Fibroblast of mammary gland (primary cell): ENCODE measurements around the gene HIF3A.
"Not testable (repeated sequence)": the region's sequence is repeated elsewhere in the genome, so short reads cannot be mapped to it uniquely, and the experiment has no call there.

ENCODE experiments used
- DNase-seq: peaks from one replicate; pipeline ENCODE4 v3.0.0-alpha.2; 2010; ENCODE audit warnings: low read depth
- H3K4me3 ChIP-seq: 2 replicates; pipeline ENCODE4 v1.5.1; 2011; ENCODE audit warnings: low read depth, mild to moderate bottlenecking, low read length, moderate library complexity; ENCODE audit not compliant: control insufficient read depth
- TF ChIP-seq, protein P1 (sequence below): conservative IDR thresholded peaks from 2 replicates; pipeline ENCODE4 v1.5.1; 2011; ENCODE audit warnings: low read depth, low read length, inconsistent platforms; ENCODE audit not compliant: control insufficient read depth, insufficient read depth

The HIF3A gene

DNA sequence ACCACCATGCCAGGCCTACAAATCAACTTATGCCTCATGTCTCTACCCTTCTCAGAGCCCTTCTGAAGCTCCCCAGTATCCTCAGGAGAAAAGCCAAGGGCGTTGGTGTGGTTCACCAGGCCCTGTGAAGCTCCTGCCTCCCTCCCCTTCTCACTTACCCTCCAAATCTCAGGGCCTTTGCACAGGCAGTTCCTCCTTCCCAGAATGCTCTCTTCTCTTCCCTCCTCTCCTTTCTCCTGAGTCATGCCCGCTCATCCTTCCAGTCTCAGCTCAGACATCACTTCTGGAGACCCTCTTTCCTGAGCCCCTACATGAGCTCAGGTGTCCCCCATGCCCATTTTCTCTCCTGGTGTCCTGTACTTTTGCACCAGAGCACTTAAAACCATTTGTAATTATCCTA is 20.5 kb downstream of the HIF3A start:
- no peak for DNase-seq
- TF ChIP-seq, protein P1, sequence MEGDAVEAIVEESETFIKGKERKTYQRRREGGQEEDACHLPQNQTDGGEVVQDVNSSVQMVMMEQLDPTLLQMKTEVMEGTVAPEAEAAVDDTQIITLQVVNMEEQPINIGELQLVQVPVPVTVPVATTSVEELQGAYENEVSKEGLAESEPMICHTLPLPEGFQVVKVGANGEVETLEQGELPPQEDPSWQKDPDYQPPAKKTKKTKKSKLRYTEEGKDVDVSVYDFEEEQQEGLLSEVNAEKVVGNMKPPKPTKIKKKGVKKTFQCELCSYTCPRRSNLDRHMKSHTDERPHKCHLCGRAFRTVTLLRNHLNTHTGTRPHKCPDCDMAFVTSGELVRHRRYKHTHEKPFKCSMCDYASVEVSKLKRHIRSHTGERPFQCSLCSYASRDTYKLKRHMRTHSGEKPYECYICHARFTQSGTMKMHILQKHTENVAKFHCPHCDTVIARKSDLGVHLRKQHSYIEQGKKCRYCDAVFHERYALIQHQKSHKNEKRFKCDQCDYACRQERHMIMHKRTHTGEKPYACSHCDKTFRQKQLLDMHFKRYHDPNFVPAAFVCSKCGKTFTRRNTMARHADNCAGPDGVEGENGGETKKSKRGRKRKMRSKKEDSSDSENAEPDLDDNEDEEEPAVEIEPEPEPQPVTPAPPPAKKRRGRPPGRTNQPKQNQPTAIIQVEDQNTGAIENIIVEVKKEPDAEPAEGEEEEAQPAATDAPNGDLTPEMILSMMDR, result no peak
- no peak overlapping the region for H3K4me3 ChIP-seq

DNA sequence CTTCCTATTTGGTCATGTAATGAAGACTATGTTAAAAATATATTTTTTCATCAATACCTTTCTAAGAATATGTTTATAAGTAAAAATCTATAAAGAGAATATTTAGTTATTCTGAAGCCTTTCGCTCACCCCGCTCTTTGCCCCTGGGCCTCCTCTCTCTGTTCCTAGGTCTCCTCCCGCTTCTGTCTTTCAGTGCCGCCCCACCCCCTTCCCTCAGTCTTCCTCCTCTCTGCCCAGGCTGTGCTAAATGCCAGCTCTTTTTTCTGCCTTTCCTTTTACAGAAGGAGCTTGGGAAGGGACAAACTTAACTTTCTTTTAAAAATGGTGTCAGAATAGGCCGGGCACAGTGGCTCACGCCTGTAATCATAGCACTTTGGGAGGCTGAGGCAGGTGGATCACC is 22.8 kb downstream of the HIF3A start:
- no peak overlapping the region for H3K4me3 ChIP-seq
- TF ChIP-seq, protein P1, result no peak
- no peak for DNase-seq

DNA sequence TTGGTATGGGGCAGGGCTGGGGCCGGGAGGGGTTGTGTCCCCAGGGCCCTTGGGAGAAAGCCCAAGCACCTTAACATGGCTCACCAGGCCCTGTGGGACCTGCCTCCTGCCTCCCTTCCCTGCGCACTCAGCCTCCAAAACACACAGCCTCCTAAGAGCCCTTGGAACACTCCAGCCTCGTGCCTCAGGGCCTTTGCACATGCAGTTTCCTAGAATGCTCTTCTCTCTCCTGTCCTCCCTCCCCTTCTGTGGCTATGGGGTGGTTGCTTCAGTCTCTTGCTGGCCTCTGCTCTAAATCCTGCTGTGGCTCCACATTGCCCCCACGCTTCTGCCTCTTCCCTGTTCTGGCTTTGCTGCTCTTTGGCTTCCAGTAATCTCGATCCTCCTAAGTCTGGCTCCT is 23.7 kb downstream of the HIF3A start:
- no peak for DNase-seq
- H3K4me3 ChIP-seq, result no peak overlapping the region
- TF ChIP-seq, protein P1, result no peak

DNA sequence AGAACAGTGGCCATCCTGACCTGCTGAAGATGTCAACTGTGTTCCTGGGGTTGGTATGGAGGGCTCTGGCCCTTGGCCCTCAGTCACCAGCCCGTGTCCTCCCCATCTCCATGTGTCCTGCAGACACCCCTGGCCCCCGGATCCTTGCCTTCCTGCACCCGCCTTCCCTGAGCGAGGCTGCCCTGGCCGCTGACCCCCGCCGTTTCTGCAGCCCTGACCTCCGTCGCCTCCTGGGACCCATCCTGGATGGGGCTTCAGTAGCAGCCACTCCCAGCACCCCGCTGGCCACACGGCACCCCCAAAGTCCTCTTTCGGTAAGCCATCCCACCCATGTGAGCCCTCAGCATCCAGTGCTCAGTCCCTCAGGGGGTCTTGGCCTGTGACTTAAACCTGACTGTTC is 24.8 kb downstream of the HIF3A start:
- DNase-seq, result no peak
- H3K4me3 ChIP-seq, result no peak overlapping the region
- TF ChIP-seq, protein P1, result no peak

DNA sequence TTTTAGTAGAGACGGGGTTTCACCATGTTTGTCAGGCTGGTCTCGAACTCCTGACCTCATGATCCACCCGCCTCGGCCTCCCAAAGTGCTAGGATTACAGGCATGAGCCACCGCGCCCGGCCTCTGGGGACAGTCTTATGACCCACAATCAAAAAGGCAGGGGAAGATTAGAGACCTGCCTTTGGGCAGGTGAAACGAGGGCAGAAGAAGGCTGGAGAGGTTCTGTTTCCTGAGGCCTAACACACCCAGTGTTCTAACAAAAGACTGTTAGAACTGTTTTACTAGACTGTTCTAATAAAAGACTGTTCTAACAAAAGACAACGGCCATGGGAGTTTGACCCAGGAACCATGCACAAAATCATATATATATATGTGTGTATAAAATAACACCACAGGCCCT is 26.4 kb downstream of the HIF3A start:
- not testable (repeated sequence) for DNase-seq, H3K4me3 ChIP-seq

DNA sequence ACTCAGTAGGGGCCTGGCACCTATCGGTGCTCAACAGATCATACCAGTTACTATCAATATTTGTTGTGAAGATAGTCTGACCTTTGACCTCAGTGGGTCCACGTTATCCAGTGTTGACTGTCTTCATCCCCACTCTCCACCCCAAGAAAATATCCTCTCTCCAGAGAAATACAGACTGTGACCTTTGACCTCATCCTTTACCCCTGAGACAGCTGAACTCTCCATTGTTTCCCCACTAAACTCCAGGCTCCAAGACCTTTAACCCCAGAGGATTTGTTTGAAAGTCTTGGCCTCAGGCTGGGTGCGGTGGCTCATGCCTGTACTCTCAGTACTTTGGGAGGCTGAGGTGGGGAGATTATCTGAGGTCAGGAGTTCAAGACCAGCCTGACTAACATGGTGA is 27.4 kb downstream of the HIF3A start:
- no peak for DNase-seq
- TF ChIP-seq, protein P1, result no peak
- H3K4me3 ChIP-seq, result no peak overlapping the region

DNA sequence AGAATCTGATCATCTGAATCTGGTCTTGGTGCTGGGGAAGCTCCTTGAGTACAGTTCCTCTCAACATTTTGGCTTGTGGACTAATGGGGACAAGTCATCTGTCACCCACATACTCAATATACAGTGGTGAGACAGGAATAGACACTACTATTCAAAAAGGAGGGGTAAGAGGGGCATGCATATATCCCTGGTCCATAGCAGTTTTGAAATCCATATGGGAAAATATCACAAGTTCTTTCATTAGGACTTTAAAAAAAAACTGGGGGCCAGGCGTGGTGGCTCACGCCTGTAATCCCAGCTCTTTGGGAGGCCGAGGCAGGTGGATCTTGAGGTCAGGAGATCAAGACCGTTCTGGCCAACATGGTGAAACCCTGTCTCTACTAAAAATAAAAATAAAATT is 29.8 kb downstream of the HIF3A start:
- TF ChIP-seq, protein P1, result no peak
- DNase-seq, result no peak

More for the DNA sequence above, 29.8 kb downstream of the HIF3A start:
- H3K4me3 ChIP-seq, result no peak overlapping the region
